Lower leg skin (tissue), 4 donors: ENCODE measurements around the gene PHRF1. TPM values are rescaled to one million over a fixed set of nuclear protein-coding genes. Genes with fewer than 3 reads are reported as not detected.

Experiments used
- DNase-seq, 2 donors: peaks; one replicate each; pipeline ENCODE4 v3.0.0-alpha.2; 2019; ENCODE audit warnings: low spot score in 2 of 2
- H3K4me3 ChIP-seq: fragments of 200-600 bp; sonication (generic); 2 replicates; pipeline ENCODE4 v1.5.1; 2017; ENCODE audit warnings: mild to moderate bottlenecking, low read depth; ENCODE audit not compliant: poor library complexity, severe bottlenecking
- CTCF ChIP-seq, 3 donors: fragments of 450-650 bp; IDR thresholded peaks; one replicate each; pipeline ENCODE4 v1.5.1; 2016; ENCODE audit warnings: antibody characterized with exemption in 3 of 3, mild to moderate bottlenecking in 3 of 3, moderate library complexity in 2 of 3
- POLR2A ChIP-seq, 2 donors: fragments of 450-650 bp; IDR thresholded peaks; one replicate each; pipeline ENCODE4 v1.6.1; 2016 to 2017; ENCODE audit warnings: antibody characterized with exemption in 2 of 2, mild to moderate bottlenecking in 1 of 2, moderate library complexity in 1 of 2
- WGBS, 2 donors: methylation state at CpG; one replicate each; pipeline ENCODE4 v1.1.5; 2018; 5-methylcytosine and 5-hydroxymethylcytosine counted together
- intact Hi-C: fragments of 100-400 bp; cut with DNase I; formaldehyde crosslinking; loops from one replicate; pipeline ENCODE4 v1.15.0; 2023; ENCODE audit warnings: low total_unique reads
- total RNA-seq, 4 donors: library from RNA; depleted of rRNA; stranded (reverse); fragments of >200 nt; gene quantifications; one replicate each; pipeline ENCODE4 v1.1.0, GENCODE V29; 2016

Gene PHRF1
- total RNA-seq, 4 donors from 2014 or later: 30.0 to 55.2 (median 31.5) TPM

GRCh38 chr11:603154-603553 is 26.9 kb downstream of the PHRF1 start:
- no peak for DNase-seq
- no peak overlapping the region for H3K4me3 ChIP-seq
- intact Hi-C loops: no loop called here
- TF ChIP-seq CTCF (IDR thresholded peaks at IDR 0.05) (no peak), POLR2A (IDR thresholded peaks at IDR 0.05) (no peak)
- WGBS, 2 donors: 91 to 92% methylated on average over 13 of the region's 13 CpGs

- H3K4me3 ChIP-seq: no peak overlapping the region
Observed at GRCh38 chr11:605286-606129, 29.2 kb downstream of the PHRF1 start.

GRCh38 chr11:606245-606644 is 30.0 kb downstream of the PHRF1 start:
- DNase-seq: peak in 1 of 2 donors; percentile 87

More at GRCh38 chr11:605286-606129, 29.2 kb downstream of the PHRF1 start:
- TF ChIP-seq POLR2A (IDR thresholded peaks at IDR 0.05) (no peak), CTCF (IDR thresholded peaks at IDR 0.05) (no peak)
- DNase-seq: peak in 1 of 2 donors; percentile 83
- intact Hi-C loops: no loop called here
- WGBS, 2 donors: 91 to 92% methylated on average over 29 to 31 of the region's 33 CpGs

GRCh38 chr11:607020-607780 is 30.9 kb downstream of the PHRF1 start:
- intact Hi-C loops: no loop called here
- no peak overlapping the region for H3K4me3 ChIP-seq
- TF ChIP-seq POLR2A (IDR thresholded peaks at IDR 0.05): no peak
- TF ChIP-seq CTCF (IDR thresholded peaks at IDR 0.05): no peak
- DNase-seq: no peak
- 80 to 83% methylated on average over 23 to 35 of the region's 35 CpGs for WGBS, 2 donors

More at GRCh38 chr11:606245-606644, 30.0 kb downstream of the PHRF1 start:
- TF ChIP-seq CTCF (IDR thresholded peaks at IDR 0.05): no peak
- no peak for TF ChIP-seq POLR2A (IDR thresholded peaks at IDR 0.05)
- 42 to 67% methylated on average over 8 to 11 of the region's 19 CpGs for WGBS, 2 donors
- intact Hi-C loops: no loop called here
- H3K4me3 ChIP-seq: no peak overlapping the region

- WGBS, 2 donors: 93 to 94% methylated on average over 30 to 45 of the region's 45 CpGs
- intact Hi-C loops: no loop called here
- DNase-seq: peak in 1 of 2 donors; percentile 86
- TF ChIP-seq CTCF (IDR thresholded peaks at IDR 0.05) (no peak), POLR2A (IDR thresholded peaks at IDR 0.05) (no peak)
- H3K4me3 ChIP-seq: no peak overlapping the region
Observed at GRCh38 chr11:607971-608659, 31.8 kb downstream of the PHRF1 start.
